HG02938 (cell line): Measurements from ENCODE around the gene SEC23A.

ENCODE experiments used
- ATAC-seq: cut with Tn5 transposase; IDR thresholded peaks from one replicate; pipeline ENCODE4 v1.9.1; 2021; ENCODE audit warnings: mild to moderate bottlenecking, moderate library complexity; ENCODE audit not compliant: unreplicated experiment

SEC23A gene

DNA sequence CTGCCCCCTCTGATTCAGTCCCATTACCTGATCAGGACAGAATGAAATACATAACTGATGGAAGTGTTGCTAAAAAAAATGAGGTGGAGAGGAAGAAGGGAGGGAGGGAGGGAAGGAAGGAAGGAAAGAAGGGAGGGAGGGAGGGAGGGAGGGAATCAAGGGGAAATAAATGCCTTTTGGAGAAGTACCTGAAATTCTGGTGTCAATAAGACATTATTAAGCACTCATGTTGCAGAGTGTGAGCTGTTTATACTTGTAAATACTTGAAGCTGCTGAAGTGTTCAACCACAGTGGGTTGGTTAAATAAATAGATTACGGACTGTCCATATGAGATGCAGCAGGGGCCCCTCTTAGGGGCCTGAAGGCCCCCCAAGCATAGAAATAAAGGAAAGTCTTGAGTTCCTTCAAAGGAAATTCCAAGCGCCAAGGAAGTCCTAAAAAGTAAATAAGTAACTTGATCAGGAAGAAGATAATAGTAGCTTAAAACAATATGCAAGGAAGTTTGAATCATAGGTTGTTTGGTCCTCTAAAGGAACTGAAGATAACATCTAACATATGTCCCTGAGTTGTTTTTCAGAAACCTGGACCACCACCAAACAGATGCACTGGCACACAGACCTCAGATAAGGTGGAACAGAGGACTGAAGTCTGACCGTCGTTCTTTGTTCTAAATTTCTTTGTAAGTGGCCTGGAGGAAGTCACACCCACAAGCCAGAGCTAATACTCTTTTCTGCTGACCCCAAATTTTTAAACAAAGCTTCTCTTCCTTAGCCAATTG, 110.8 kb downstream of the SEC23A start:
- no peak for ATAC-seq

DNA sequence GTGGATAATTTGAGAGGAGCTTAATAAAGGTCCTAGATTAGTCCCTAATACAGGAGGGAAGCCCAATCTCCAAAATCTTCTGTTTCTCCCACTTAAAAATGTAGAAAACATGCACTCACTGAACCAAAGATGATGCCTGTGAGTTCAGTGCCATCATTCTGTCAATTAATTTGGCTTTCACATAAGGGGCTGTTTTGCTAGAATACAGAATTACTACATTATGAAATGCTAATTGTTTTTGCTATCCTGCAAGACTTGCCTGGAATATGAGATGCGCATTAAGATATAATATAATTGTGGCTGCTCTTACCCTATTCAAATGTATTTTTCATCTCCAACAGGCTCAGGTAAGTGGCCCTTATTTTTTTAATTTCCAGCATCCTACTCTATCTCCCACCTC, 111.7 kb downstream of the SEC23A start:
- ATAC-seq: no peak

DNA sequence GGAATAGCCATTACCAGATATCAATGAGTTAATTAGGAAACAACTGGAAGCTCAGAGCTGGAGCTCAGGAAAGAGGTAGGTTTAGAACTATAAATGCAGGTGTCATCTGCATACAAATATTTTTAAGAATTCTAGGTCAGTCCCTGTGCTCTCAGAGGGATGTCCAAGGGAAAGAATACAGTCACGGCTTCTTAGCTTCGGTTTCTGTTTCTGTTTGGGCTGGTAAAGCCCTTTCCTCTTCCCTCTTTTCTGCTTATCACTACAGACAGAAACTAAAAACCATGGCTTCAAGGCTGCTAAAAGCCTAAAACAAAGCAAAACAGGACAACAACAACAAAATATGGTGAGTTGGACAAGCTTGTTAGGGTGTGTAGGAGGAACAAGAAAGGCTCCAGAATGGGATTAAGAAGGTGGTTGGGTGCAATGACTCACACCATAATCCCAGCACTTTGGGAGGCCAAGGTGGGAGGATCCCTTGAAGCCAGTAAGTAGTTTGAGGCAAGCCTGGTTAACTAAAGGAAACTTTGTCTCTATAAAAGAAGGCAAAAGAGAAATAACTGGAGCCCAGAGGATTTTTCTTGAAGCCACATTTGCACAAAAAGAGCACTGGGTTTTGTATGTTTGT, 113.0 kb downstream of the SEC23A start:
- peak; percentile 94 for ATAC-seq

DNA sequence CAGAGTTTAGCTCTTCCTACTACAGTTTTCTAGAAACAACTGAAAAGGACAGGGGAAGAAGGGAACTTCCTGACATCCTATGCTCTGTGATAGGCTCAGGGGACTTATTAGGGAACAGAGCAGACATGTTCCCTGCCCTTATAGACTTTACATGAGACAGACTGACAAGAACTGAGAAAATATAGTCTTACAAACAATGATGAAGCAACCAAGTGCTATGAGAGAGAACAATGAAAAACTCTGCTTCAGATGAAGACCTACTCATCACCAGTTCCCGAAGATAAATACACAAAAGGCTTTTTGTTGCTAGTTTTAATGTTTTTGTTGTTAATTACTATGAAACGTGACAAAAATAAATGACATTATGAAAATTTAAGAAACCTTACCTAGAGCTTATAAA, 115.3 kb downstream of the SEC23A start:
- no peak for ATAC-seq

DNA sequence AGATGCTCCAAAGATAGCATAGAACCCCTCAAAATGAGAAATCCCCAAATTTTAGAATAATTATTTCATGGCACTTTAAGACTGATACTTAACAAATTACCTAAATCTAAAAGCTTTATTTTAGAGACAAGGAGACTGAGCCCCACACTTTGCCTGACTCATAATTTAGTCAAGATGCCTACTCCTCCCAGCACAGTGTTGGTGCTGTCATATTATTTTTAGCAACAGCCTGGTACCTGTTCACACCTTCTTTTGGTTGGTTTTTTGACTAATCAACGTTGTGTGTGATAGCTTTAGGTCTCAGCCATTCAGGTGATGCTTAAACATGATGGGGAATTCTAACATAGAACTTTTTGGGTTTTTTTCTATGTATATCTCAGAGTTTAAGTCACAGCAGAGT, 120.2 kb downstream of the SEC23A start:
- no peak for ATAC-seq

DNA sequence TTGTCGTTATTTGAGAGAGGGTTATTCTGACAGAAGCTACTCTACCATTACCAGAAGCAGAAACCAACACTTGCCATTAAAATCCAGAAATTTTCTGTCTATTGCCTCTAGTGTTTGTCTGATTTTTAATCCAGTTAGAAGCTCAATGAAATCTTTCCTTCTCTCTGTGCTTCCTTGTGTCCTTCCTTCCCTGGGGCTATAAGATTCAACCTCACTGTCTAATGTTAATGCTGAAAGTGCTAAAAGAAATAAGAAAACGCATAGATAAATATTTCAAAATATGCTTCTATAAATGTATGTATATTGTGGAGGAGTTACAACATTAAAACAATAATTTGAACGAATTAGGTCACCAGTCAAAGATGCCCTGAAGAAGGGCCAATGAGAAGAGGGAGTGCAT, 120.8 kb downstream of the SEC23A start:
- no peak for ATAC-seq
